GM19023 (cell line): ENCODE data around the gene RSPO4.

ENCODE experiments used
- ATAC-seq: cut with Tn5 transposase; IDR thresholded peaks from one replicate; pipeline ENCODE4 v1.9.1; 2021; ENCODE audit warnings: mild to moderate bottlenecking, moderate library complexity; ENCODE audit not compliant: unreplicated experiment

Gene RSPO4

DNA sequence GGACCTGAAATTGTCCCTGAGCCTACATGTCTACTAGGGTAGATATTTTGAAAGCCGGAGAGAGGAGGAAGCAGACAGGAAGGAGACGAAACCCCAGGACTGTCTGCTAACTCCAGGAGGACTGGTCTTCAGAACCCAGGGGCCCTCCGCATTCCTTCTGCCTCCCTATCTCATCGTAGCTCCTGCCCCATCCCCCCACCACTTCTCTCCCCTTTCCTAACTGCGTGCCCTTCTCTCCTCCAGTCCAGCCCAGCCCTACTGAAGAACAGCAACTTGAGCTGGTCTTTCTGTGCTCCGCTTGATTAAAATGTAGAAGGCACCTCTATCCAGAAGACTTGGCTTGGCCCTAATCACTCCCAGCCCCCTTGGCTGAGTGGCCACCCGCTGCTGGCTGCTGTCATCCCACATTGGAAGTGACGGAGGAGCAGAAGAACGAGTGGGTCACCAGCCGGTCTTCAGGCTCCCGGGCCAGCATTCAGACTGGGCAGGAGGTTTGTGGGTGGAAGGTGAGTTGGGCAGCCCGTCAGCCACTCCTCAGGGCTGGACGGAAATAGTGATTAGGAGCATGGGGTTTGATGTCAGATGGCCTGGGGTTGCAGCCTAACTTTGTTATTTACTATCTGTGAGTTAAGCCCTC lies 57.2 kb downstream of the RSPO4 start:
- no peak for ATAC-seq

DNA sequence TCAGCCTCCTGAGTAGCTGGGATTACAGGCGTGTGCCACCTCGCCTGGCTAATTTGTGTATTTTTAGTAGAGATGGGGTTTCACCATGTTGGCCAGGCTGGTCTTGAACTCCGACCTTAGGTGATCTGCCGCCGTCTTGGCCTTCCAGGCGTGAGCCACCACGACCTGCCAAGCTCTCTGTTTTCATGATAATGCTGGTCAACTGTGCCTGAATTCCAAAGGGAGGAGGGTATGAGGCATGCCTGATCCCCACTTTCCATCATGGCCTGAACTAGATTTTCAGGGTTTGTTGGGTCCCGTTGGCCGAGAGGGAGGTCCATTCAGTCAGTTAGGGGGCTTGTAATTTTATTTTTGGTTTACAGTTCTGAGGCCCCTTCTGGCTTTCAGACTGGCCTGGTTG lies 58.0 kb downstream of the RSPO4 start:
- ATAC-seq = no peak

DNA sequence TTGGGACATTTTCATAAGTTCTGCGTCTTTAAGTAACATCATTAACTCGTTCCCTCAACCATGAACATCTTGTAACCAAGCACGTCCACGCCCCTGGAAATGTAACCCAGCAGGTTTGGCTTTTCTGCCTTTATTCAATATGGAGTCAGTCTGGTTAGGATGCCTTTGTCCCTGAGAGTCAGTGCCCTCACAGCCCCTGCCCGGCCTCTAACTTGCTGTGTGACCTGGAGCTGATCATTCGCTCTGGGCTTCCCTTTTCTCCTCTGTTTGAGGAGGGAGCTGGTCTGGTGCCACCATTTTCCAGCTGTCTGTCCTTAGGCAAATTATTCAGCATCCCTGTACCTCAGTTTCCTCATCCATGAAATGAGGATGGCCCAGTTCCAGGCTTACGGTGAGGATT lies 59.5 kb downstream of the RSPO4 start:
- no peak for ATAC-seq

DNA sequence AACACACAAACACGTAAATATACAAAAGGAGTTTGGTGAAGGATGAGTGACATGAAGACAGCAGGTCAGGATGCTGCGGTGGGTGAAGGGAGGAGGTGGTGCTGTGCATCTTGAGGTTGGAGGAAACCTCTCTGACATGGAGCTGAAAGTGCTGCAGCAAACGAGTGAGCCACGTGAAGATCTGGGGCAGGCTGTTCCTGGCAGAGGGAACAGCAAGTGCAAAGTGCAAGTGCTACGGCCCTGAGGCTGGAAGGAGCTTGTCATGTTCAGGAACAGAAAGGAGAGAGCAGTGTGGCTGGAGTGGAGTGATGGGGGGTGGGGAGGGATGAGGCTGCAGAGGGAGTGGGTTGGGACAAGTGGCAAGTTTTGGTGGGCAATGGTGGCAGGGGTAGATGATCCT lies 61.2 kb downstream of the RSPO4 start:
- no peak for ATAC-seq

DNA sequence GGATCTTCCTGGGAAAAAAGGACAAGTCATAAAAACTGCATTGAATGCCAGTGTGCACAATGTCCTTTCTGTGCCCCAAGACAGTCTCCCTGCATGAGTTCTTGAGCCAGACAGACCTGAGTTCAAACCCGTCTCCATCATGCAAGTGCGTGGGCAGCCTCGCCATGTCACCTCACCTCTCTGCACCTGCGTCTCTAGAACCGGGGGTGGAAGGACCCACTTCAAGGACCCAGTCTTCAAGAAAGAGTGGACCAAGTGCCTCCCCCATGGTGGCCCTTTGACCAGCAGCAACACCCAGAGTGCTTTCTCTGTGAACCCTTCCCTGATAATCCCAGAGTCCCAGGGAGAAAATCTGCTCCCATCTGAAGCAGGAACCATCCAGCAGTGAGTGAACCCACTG lies 62.5 kb downstream of the RSPO4 start:
- no peak for ATAC-seq

DNA sequence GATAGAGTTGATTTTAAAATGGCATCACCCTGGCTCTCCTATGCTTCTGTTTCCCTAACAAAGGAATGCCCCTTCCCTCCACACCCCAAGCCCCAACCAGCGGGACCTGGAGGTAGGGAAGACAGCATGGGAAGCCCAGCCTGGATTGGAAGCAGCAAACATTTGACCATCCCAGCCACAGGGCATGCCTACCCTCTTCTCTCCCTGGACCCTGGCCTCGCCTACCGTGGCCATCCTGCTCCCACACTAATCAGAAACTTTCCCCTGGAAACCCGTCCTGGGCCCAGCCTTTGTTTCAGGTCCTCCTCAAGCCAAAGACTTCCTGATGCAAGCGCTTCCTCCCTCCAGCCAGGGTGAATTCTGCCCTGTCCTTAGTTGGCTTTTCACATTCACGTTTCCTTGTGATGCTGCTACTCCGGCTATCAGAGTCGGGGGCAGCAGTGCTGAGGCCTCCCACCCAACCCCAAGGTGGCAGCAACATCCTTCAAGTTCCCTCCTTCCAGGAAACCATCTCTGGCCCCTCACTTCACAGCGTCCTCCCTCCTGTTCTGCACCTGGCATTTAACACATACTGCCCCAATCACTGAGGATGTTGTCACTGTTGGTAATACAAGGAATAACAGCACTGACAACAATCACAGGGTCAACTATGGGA lies 67.8 kb downstream of the RSPO4 start:
- no peak for ATAC-seq

DNA sequence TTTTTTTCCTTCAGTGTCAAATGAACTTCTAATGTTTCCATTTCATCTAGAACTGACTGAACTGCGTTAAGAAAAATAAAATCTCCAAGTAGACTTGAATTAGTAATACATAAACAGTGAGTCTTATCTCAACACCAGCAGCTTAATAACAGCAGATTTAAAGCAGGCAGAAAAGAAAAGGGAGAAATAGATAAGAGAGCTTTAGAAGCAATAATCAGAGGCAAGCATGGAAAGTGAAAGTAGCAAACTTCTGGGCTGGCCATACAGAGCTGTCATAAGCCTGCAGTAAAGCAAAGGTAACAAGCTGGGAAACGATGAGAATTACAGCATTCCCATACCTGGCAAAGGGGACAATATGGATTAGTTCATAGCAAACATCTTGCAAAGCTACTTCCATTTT lies 69.1 kb downstream of the RSPO4 start:
- ATAC-seq = no peak

DNA sequence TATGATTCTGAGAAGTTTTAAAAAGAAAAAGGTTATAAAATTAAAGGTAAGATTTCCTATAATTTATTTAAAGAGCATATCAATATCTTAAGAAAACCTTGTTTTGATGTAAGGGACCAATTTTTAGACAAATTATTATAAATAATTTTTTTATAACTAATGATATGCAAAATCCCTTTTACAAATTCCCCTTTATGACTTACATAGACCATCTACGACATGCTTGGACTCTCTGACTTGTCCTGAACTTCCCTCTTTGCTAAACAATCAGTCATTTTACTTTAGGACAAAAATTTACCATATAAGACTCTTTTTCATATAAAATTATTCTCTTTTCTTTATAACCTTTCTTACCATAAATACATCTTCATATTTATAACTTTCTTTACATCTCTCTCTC lies 70.7 kb downstream of the RSPO4 start:
- ATAC-seq = no peak

DNA sequence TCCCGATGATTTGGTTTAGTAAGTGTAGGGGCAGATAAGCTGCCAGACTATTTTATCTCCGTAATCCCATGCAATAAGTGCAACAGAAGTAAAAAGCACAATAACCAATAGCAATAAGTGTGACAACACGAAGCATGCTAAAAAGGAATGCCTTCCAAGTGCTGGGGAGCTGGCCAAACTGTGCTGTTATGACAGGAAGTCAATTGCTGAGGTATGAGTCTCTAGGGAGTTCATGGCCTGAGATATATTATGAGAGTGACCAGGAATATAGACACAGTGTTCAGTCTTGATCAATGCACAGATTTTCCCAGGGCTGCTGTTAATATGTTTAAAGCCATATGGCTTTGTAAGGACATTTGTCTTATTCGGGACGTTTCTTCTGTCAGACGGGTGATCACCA lies 75.4 kb downstream of the RSPO4 start:
- no peak for ATAC-seq

DNA sequence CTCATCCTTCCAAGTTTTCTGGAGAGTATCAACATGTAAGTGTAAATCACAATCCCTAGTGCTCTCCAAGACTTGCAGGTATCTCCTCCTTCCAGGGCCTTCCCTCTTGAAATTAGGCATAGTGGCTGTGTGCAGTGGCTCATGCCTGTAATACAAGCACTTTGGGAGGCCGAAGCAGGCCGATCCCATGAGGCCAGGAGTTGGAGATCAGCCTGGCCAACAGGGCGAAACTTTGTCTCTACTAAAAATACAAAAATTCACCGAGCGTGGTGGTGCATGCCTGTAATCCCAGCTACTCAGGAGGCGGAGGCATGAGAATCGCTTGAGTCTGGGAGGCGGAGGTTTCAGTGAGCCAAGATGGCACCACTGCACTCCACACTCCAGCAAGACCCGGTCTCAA lies 76.6 kb downstream of the RSPO4 start:
- no peak for ATAC-seq

DNA sequence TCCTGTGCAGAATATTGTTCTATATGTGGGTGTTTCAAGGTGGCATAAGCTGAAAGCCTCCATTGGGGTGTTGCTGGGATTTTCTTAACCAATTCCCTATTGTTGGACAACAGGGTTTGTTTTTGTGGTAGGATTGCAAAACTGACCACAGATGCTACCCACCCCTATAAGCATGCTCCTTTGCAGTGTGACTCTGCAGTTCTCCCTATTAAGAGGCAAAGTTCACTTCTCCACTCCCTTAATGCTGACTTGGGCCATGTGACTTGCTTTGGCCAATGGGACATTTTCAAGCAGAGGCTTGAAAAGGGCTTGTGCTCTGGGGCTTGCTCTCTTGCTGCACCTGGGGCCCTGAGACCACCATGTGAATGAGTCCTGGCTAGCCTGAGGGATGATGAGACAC lies 77.5 kb downstream of the RSPO4 start:
- no peak for ATAC-seq

DNA sequence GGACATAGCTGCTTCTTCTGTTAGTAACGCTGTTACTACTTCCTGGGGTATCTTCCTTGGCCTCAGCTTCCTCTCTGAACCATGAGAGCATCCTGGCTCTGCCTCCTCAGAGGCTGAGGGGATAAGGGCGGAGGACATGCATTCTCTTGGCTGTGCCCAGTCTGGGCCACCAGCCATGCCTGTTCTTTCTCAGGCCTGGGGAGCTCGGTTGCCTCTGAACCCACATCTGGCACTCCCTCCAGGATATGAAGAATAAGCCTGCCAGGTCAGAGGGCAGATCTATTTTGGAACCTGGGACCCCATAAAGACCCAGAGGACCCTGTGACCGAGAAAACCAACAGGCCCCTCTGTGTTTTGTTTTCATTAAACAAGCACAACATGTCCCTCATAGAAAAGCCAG lies 79.3 kb downstream of the RSPO4 start:
- no peak for ATAC-seq

DNA sequence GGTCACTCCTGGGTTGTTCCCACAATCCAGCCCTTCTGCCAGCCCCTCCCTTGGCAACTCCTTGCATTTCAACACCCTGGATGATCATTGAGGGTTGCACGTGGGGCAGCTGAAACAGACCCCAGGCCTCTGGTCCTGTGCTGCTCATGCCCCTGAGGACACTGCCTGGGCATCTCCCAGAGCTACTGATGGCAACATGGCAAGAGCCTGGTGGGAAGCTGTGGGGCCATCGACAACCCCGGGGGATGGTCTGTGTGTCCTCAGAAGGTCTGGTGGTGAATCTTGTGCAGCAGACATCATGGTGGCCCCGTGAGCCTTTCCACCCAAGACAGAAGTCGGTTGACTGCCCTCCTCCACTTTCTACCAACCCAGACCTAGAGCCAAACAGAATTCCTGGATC lies 81.0 kb downstream of the RSPO4 start:
- ATAC-seq = no peak

DNA sequence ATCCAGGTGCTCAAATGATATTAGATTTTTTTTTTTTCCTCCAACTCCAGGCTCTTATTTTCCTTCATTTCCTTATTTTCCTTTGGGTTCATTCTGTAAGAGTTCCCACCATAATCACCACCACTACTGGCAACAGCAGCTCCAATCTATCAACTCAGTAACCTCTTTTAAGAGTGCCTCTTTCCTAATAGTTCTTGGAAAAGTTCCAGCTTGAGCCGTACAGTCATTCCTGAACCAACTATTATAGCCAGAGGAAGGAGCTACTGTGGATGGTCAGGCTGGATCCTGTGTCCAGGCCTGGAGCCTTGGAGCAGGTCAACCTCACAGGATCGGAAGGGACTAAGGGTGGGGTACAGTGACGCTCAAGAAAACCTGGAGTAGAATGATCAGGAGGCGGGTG lies 81.8 kb downstream of the RSPO4 start:
- no peak for ATAC-seq

DNA sequence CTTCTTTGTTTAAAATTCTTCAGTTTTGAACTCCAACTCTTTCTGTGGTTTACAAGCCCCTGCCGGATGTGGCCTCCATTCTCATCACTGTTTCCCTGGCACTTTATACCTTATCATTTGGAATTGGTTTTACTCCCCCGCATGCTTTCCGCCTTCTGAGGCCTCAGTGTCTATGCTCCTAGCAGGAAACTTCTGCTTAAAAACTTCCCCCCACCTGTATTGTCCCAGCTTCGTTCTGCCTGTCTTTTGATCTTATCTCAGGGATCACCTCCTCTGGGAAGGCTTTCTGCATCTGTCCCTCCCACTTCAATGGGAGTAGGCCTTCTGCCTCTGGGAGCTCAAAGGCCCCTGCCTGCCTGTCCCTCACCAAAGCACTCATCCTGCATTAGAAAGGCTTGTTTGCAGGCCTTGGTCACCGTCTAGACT lies 82.6 kb downstream of the RSPO4 start:
- no peak for ATAC-seq

DNA sequence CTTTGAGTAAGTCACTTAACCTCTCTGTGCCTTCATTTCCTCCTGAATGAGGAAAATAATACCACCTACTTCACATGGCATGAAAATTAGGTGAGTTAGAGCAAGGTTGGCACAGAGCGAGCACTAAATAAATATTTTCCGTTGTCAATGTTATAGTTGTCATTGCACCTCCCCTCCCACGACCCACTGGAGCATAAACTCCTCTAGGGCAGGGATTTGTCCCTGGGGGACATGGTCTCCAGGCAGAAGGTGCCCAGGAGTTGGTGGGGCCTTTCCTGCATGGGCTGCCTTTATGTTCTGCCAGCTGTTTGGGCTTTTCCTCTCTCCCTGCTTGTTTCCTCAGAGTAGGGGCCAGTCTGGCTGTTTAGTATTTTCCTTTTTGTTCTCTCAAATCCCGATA lies 84.7 kb downstream of the RSPO4 start:
- ATAC-seq = no peak

DNA sequence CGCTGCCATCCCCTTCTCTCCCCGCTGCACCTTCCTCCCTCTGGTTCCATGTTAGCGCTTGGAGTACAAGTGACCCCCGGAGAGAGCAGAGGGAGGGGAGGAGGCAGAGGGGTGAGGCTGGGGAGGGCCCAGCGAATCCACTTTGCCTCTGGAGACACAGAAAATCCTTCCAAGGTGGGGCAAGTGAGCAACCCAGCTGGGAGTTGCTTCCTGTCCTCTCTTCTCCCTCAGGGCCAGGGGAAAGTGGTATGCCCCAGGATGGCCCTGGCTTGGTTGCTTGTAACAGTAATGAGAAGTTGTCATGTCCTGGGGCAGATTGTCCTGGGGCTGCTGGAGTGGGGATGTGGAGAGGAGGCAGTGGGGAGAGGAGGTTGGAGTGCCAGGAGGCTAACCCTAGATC lies 85.3 kb downstream of the RSPO4 start:
- ATAC-seq = no peak

DNA sequence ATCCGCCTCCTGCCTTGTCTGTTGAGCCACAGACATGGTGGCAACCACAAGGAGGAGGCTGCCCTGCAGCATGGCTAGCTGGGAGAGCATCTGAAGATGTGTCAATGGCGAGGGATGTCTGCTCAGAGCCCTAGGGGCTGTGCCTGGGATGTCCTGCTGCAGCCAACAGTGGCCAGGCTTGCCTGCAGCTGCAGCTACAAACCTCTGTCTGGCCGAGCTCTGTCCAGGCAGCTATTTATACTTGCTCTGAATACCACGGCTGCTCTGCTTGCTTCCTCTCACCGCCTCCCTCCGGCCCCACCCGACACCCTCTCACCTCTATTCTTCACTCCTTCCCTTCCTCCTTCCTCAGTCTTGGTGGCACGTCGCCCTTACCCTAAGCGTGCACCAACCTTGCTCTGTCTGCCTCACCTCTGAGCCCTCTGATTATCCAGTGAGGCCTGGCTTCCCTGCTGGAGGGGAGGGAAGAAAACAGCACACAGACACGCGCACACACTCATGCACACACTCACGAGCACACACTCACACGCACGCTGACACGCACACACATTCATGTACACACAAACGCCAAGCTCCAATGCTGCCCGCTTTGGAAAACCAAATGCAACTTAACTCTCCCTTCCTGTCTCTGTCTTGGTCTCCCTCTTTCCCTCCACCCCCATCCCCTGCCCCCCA lies 85.8 kb downstream of the RSPO4 start, which contains the start of gene ANGPT4:
ANGPT4 (minus strand) TSS at position 210 of the 675 bp plus-strand sequence; CDS start at position 90, 120 bp downstream.
- no peak for ATAC-seq

DNA sequence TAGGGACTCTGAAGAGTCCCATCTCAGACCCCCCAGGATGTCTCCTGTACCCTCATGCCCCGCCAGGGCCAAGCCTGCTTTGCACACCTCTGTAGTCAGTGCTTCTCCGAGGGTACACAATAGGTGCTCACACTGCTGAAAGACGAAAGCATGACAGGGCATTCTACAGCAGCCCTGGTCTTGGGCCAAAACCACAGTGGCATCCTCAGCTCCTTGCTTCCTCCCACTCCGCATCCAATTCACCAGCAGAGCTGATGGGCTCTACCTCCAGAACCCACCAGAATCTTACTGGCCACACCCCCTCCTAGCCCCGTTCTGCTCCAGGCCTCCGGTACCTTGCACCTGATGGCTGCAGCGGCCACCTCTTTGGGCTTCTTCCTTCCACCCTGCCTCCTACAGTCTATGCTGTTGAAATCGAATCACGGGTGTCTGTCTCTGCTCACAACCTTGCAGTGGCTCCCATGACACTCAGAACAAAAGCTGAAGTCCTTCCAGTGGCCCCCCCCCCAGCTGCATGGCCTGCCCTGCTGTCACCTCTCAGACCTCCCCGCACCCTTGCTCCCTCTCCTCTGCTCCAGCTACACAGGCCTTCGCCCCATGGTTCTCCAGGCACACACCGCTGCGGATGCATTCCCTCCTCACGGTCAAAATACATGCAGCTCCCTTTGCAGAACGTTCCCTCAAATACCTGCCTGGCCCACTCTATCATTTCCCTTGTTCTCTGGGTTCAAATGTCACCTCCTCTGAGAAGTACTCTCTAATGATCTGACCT lies 87.2 kb downstream of the RSPO4 start:
- ATAC-seq = no peak

DNA sequence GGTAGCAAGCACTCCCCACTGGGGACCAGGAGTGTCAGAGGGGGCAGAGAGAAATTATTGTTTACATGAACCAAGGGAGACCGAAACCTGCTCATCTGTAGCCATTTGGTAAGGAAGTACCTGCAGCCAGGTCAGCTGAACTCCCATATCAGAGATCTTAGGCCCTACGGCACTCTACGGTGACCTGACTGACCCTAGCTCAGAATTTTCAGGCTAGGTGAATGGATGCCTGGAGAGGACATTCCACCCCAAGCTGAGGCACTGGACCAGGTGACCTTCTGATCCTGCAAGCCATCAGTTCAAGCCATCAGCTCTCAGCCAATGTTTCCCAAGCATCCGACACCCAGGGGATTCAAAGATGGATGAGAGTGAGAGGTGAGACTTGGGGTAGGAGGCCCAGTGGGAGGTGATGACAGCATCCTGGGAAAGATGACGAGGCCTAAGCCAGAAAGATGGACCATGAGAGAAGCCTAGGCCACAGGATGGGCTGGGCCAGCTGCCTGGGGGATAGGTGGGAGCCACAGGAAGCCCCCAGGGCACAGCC lies 88.7 kb downstream of the RSPO4 start:
- ATAC-seq = no peak

DNA sequence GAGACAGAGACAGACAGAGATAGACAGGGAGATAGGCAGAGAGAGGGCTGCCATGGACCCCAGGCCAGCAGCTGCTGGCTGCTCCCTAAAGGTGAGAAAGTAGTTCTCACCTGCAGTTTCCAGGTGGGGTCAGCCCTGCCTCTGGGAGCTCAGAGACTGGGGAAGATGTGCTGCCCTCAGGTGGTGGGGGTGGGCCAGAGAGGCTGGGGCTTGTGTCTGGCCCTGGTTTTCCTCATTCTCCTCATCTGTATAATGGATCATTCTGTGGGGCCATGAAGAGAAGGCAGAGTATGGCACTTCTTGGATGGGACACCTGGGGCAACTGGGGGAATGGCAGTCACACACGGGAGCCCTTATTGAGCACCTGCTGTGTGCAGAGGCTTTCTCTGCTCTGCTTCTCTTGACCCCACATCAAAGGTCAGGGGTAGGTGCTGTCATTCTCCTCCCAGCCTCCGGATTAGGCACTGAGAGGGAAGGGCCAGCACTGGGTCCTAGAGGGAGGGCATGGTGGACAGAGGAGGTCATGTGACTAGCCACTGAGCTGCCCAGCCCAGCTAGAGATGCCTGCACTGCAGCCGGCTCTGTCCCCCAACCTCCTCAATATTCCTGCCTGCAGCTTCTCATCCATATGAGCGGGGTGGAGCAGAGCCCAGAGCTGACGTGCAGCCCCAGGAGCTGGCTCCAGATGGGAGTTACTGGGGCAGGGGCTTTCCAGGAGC lies 90.1 kb downstream of the RSPO4 start:
- no peak for ATAC-seq
